A549 (cell line): ENCODE measurements around the gene BCAS4.

Experiments
- CTCF ChIP-seq: fragments of >200 bp; sonication (Bioruptor Twin); formaldehyde crosslinking; IDR thresholded peaks from 3 replicates; pipeline ENCODE4 v1.5.1; 2016
- EP300 ChIP-seq, 2 experiments: fragments of >200 bp; sonication (Bioruptor Twin); formaldehyde crosslinking; IDR thresholded peaks; 2 replicates in 1 of 2; 3 replicates in 1 of 2; pipeline ENCODE4 v1.6.1; 2016 to 2017
- JUN ChIP-seq, 2 experiments: fragments of >200 bp; sonication (Bioruptor Twin); formaldehyde crosslinking; IDR thresholded peaks; 2 replicates in 1 of 2; 3 replicates in 1 of 2; pipeline ENCODE4 v1.6.1; 2016 to 2017
- MAFK ChIP-seq: fragments of 450-650 bp; IDR thresholded peaks from 2 replicates; pipeline ENCODE4 v1.6.1; 2014; ENCODE audit not compliant: partially characterized antibody
- MAX ChIP-seq: IDR thresholded peaks from 2 replicates; pipeline ENCODE4 v1.6.1; 2012
- POLR2A ChIP-seq: IDR thresholded peaks from 2 replicates; pipeline ENCODE4 v1.6.1; 2012; ENCODE audit warnings: mild to moderate bottlenecking, low read length
- RFX5 ChIP-seq: fragments of 450-650 bp; IDR thresholded peaks from 2 replicates; pipeline ENCODE4 v1.7.1; 2014; ENCODE audit warnings: antibody characterized with exemption, mild to moderate bottlenecking, moderate library complexity
- SMC3 ChIP-seq: fragments of >200 bp; sonication (Bioruptor Twin); formaldehyde crosslinking; IDR thresholded peaks from 3 replicates; pipeline ENCODE4 v1.6.1; 2018; ENCODE audit warnings: inconsistent platforms
- USF2 ChIP-seq: fragments of 450-650 bp; IDR thresholded peaks from 2 replicates; pipeline ENCODE4 v1.6.1; 2014; ENCODE audit warnings: antibody characterized with exemption

- no peak for TF ChIP-seq CTCF
- no peak for TF ChIP-seq MAFK
- TF ChIP-seq JUN (IDR thresholded peaks at IDR 0.05): no peak
- TF ChIP-seq MAX: no peak
- no peak for TF ChIP-seq SMC3
- no peak for TF ChIP-seq USF2
- no peak for TF ChIP-seq RFX5
- no peak for TF ChIP-seq POLR2A
- TF ChIP-seq EP300 (IDR thresholded peaks at IDR 0.05): no peak
Observed at GRCh38 chr20:50792708-50793574, 1.9 kb upstream of the BCAS4 start.
